ENCODE measurements around the gene ACVR2B.

GRCh38 chr3:38474928-38475605 lies 21.4 kb downstream of the ACVR2B start:
- no peak for TF ChIP-seq CTCF (IDR thresholded peaks at IDR 0.05)
- no peak for TF ChIP-seq EZH2 (IDR thresholded peaks at IDR 0.05)
